ENCODE data around the gene STAT1. TPM values are rescaled to one million over a fixed set of nuclear protein-coding genes. Genes with fewer than 3 reads are reported as not detected.
A peak's percentile ranks its signal among the peaks of the same experiment; 100 is the strongest.

STAT1 gene
- total and polyA plus RNA-seq, 9 of the 15 experiments (the other 6 are each of a cell fraction or from before 2014, with no cell fraction given) = 8.7 to 34.4 (median 26.8) TPM

- TF ChIP-seq CBFA2T2 (conservative IDR thresholded peaks at IDR 0.05) = peak; percentile 61
- TF ChIP-seq ZNF592 (IDR thresholded peaks at IDR 0.05) = peak; percentile 59; the same call in 1 of the 2 replicates
- TF ChIP-seq ZNF318 (IDR thresholded peaks at IDR 0.05; ENCODE audit: borderline replicate concordance in 1 of 2, low read depth in 1 of 2) = 0 out of 4 replicates have a peak, but pooled peaks of 1 of the 2 experiments have one; percentile 19
- peak; percentile 50; the same call in 1 of the 2 replicates for TF ChIP-seq NCOA1 (IDR thresholded peaks at IDR 0.05; ENCODE audit: low read depth)
- no peak for TF ChIP-seq CHD1 (IDR thresholded peaks at IDR 0.05; ENCODE audit: low read length)
- no peak for TF ChIP-seq MXD1 (CRISPR knock-in tag; IDR thresholded peaks at IDR 0.05; ENCODE audit: borderline replicate concordance, poor library complexity, severe bottlenecking)
- TF ChIP-seq FOXJ2 (tag; IDR thresholded peaks at IDR 0.05) = no peak
Measured at GRCh38 chr2:191023235-191023679, 9.3 kb upstream of the STAT1 start (continued).

All from K562 (cell line).